Small intestine (tissue), 7 donors: ENCODE measurements around the gene GAPT. TPM values are rescaled to one million over a fixed set of nuclear protein-coding genes. Genes with fewer than 3 reads are reported as not detected.
A peak's percentile ranks its signal among the peaks of the same experiment; 100 is the strongest.

Experiments used
- DNase-seq, 2 donors: peaks; one replicate each; pipeline versions ENCODE4 v3.0.0 to v3.0.0-alpha.2; 2013
- FAIRE-seq: peaks from 2 replicates; lab custom pipeline; 2012; peaks lifted over from hg19 to GRCh38; lab: Jason Lieb, UNC
- H3K27ac ChIP-seq, 3 donors: one replicate each; pipeline ENCODE4 v1.5.1; 2013; ENCODE audit warnings: low read length in 2 of 3, mild to moderate bottlenecking in 2 of 3, control low read depth in 1 of 3, inconsistent platforms in 1 of 3, low read depth in 1 of 3, moderate library complexity in 1 of 3
- H3K27me3 ChIP-seq, 3 donors: one replicate each; pipeline ENCODE4 v1.6.1; 2013; ENCODE audit warnings: low read length in 3 of 3, inconsistent platforms in 1 of 3; ENCODE audit not compliant: control insufficient read depth in 3 of 3, insufficient read depth in 3 of 3
- H3K36me3 ChIP-seq, 3 donors: one replicate each; pipeline ENCODE4 v1.6.1; 2013; ENCODE audit warnings: low read length in 3 of 3, inconsistent platforms in 1 of 3, low read depth in 1 of 3, mild to moderate bottlenecking in 1 of 3, moderate library complexity in 1 of 3; ENCODE audit not compliant: control insufficient read depth in 3 of 3, insufficient read depth in 2 of 3
- H3K4me1 ChIP-seq, 3 donors: one replicate each; pipeline ENCODE4 v1.6.1; 2013; ENCODE audit warnings: low read length in 2 of 3, inconsistent platforms in 1 of 3, low read depth in 1 of 3, mild to moderate bottlenecking in 1 of 3, moderate library complexity in 1 of 3; ENCODE audit not compliant: control insufficient read depth in 3 of 3, insufficient read depth in 2 of 3
- H3K4me3 ChIP-seq, 3 donors: one replicate each; pipeline ENCODE4 v1.5.1; 2013; ENCODE audit warnings: low read length in 3 of 3, control low read depth in 1 of 3, inconsistent platforms in 1 of 3, low read depth in 1 of 3, mild to moderate bottlenecking in 1 of 3, moderate library complexity in 1 of 3
- H3K9me3 ChIP-seq, 2 donors: one replicate each; pipeline ENCODE4 v1.6.1; 2013; ENCODE audit warnings: low read depth in 1 of 2, low read length in 1 of 2; ENCODE audit not compliant: control insufficient read depth in 2 of 2, insufficient read depth in 1 of 2
- WGBS, 3 donors: extraction: QIAGEN DNeasy Blood & Tissue Kit; methylation state at CpG; one replicate each; pipeline ENCODE4 v1.1.7; 2013; 5-methylcytosine and 5-hydroxymethylcytosine counted together
- polyA plus RNA-seq, 4 donors: library from polyadenylated mRNA; stranded (reverse) in 3 of 4; unstranded in 1 of 4; fragments of 200-250 nt in 3 of 4; fragments of 120-200 nt in 1 of 4; gene quantifications; one replicate each; pipeline versions ENCODE4 v1.2.1 to v1.2.3, GENCODE V29; 2013
- donor health status: healthy with polysubstance abuse.
- donor health status: control.
- donor health status: control.
- donor health status: Bipolar disorder and iron deficiency.
- donor health status: healthy.

GAPT gene
- polyA plus RNA-seq, 4 donors, result 0.46 to 5.1 (median 0.58) TPM; not detected in 1

DNA sequence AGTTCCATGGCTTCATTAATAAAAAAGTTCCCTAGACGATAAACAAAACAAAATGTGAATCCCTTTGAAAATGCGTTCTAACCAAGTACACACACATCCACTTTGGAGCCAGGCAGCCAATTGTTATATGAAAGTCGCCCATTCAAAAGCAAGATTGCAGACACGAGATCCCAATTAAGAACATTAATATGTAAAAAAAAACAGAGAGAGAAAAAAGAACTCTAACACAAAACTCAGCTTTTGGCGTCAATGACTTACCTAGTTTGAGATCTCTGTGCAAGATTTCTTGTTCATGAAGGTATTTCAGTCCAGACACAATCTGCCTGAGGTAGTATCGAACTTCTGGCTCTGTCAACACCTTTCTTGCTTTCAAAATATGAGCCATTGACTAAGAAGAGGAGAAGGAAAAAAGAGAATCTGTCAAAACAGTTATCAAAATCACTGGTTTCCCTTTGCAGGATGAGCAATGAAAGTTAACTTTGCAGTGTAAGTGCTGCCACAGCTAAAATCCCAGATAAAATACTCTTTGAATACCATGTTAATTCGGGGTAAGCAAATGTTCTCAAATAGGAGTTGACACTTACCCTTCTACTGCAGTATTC is 33.0 kb upstream of the GAPT start:
- WGBS, 3 donors, result 48 to 56% (median 52%) methylated on average over 7 of the region's 7 CpGs
- no peak for FAIRE-seq
- peak overlapping the region in 1 of 3 donors; percentile 11 for H3K27ac ChIP-seq
- DNase-seq, result no peak
- H3K27me3 ChIP-seq, result peaks cover 0 to 10% (median 0%) of the 10 kb centered on the region in 3 donors
- peaks cover 0 to 5% (median 3%) of the 10 kb centered on the region in 3 donors for H3K4me1 ChIP-seq
- H3K36me3 ChIP-seq, result peaks cover 0 to 7% (median 5%) of the 10 kb centered on the region in 3 donors
- H3K9me3 ChIP-seq, result peaks cover 0 to 2% of the 10 kb centered on the region in 2 donors
- peak overlapping the region in 2 of 3 donors; percentile 68 to 93 for H3K4me3 ChIP-seq

DNA sequence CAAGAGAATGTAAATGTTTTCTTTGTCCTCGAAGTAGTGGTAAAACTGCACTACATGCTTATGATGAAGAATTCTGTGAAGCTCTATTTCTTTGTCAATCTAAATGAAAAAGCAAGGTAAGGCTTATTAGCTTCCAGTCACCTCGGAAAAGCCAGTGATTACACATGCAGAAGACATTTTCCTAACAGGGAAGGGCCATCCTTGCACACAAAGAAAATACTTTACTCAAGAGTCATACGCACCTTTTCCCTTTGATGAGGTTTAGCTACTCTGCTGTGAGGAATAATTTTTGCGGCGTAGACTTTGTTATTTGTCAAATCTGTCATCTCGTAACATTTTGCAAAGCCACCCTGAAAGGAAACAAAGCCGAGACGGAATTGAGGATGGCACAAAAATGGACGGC is 32.5 kb upstream of the GAPT start:
- H3K4me3 ChIP-seq, result peak overlapping the region in 2 of 3 donors; percentile 68 to 93
- no peak for FAIRE-seq
- H3K27ac ChIP-seq, result peak overlapping the region in 2 of 3 donors; percentile 60 to 99
- peaks cover 0 to 10% (median 0%) of the 10 kb centered on the region in 3 donors for H3K27me3 ChIP-seq
- H3K9me3 ChIP-seq, result peaks cover 0 to 2% of the 10 kb centered on the region in 2 donors
- peaks cover 0 to 7% (median 5%) of the 10 kb centered on the region in 3 donors for H3K36me3 ChIP-seq
- peaks cover 0 to 5% (median 3%) of the 10 kb centered on the region in 3 donors for H3K4me1 ChIP-seq
- DNase-seq, result peak; percentile 41
- 5 to 11% (median 8%) methylated on average over 9 of the region's 9 CpGs for WGBS, 3 donors

DNA sequence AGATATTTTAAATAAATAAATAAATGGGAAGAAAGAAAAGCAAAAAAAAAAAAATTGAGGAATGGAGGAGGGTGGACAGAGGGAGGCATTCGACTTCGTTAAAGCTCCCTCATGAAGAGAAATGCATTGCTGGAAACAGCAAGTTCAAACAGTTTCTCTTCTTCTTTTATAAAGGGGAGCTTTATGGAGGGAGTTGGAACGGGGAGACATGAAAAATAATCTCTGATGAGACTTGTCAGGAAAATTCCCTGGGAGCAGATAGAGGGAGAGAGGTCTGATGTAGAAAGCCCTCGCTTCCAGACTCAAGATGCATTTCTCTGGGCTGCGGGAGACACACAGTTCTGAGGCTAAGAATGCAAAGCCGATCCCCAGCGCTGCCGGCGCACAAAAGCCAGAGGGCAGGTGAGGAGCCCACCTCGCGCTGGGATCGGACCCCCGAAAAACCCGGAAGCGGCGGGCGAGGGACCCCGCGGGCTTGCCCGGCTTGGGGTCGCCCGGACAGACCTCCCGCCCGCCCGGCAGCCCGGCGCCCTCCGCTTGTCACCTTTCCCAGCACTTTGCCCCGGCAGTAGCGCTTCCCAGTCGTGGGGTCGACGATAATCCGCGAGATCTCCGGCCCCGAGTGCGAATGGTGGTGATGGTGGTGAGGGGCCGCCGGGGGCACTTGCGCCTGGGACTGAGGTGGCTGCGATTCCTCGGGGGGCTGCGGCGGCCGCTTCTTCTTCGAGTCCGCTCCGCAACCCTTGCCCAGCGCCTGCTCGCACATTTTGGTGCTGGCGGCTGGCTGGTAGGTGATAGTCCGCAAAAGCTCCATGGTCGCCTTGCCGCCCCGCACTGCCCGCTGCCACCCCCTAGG is 31.9 kb upstream of the GAPT start:
- Histone ChIP-seq H3K4me3 (peak overlapping the region; percentile 68 to 93 (median 68)), H3K27me3 (peaks cover 0 to 10% (median 0%) of the 10 kb centered on the region in 3 donors), H3K36me3 (peaks cover 0 to 7% (median 5%) of the 10 kb centered on the region in 3 donors), H3K27ac (peak overlapping the region; percentile 60 to 100 (median 99)), H3K4me1 (peaks cover 0 to 3% (median 2%) of the 10 kb centered on the region in 3 donors), H3K9me3 (peaks cover 0 to 2% of the 10 kb centered on the region in 2 donors)
- DNase-seq (peak; percentile 46 to 63), FAIRE-seq (no peak)
- 0 to 1% (median 0%) methylated on average over 34 to 57 of the region's 57 CpGs for WGBS, 3 donors

DNA sequence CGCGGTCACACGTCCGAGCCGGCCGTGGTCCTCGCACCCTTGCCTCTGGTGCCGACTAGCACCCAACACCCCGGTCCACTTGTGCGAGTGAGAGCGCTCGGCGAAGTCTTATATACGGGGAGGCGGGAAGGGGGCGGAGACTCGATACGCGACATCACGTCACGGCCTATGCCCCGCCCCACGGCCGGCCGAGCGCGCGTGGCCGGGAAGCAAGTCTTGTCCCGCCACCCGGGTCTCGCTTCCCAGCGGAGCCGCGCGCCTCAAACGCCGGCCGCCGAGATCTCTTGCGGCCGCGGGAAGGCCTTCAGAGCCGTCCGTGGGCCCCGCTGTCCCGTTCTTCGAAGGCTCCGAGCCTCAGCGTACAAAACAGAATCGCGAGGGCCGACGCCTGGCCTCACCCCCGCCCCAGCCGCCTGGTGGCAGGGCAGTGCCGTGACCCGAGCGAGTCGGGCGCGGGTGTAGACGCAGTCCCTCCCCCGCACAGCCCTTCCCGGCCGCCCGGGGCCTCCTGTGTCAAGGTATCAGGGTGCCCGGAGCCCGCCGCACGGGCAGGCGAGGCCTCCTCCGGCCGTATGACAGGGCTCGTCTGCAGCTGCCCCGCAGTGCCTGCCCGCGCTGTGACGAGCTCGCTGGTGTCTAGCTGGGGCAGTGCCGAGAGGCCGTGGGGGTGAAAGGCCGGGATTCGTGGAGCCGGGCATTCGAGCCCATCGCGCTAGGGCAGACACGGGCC is 31.1 kb upstream of the GAPT start, which contains the start of gene PLK2:
Gene PLK2, minus strand, starts transcription at position 85 of the 730 bp plus-strand sequence. CDS start 127 bp downstream, outside the sequence.
- Histone ChIP-seq H3K36me3 (peaks cover 0 to 5% (median 4%) of the 10 kb centered on the region in 3 donors), H3K4me1 (peaks cover 0 to 3% (median 0%) of the 10 kb centered on the region in 3 donors), H3K4me3 (peak within 1 kb of the TSS; percentile 68 to 93 (median 68)), H3K9me3 (peaks cover 0 to 2% of the 10 kb centered on the region in 2 donors), H3K27ac (peak within 1 kb of the TSS; percentile 84 to 100 (median 99)), H3K27me3 (peaks cover 0 to 10% (median 0%) of the 10 kb centered on the region in 3 donors)
- DNase-seq (peak; percentile 90 to 95), FAIRE-seq (no peak)
- 0 to 2% (median 1%) methylated on average over 70 to 89 of the region's 89 CpGs for WGBS, 3 donors

DNA sequence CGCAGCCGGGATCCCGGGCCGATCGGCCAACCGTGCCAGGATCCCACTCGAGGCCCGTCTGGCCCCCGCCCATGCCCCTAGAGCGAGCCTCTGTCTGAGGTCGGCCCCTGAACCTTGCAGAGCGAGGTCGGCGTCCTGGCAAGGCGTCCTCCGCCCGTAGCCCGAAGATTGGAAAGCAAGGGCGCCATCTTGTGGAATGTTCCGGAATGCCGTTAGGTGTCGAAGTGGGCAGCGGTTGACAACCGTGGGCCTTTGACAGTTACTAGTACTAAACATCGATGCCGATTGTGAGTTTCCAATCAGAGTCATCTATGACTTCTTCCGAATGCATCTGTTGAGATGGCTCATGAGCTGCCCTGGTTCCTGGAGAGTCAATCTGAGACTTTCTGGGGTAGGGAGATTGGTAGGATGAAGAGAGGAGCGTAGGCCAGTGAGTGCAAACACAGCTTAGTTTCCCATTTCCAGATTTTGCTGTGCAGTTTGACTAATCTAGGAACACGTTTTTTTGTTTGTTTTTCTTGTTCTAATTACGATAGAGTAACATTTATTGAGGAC is 30.4 kb upstream of the GAPT start:
- Histone ChIP-seq H3K4me1 (peaks cover 0 to 3% (median 0%) of the 10 kb centered on the region in 3 donors), H3K27ac (peak overlapping the region; percentile 84 to 100 (median 99)), H3K36me3 (peaks cover 0 to 5% (median 2%) of the 10 kb centered on the region in 3 donors), H3K9me3 (peaks cover 0 to 2% of the 10 kb centered on the region in 2 donors), H3K4me3 (peak overlapping the region; percentile 68 to 93 (median 68)), H3K27me3 (peaks cover 0 to 10% (median 0%) of the 10 kb centered on the region in 3 donors)
- WGBS, 3 donors, result 5 to 8% (median 6%) methylated on average over 30 of the region's 30 CpGs
- DNase-seq, result peak; percentile 94
- no peak for FAIRE-seq

DNA sequence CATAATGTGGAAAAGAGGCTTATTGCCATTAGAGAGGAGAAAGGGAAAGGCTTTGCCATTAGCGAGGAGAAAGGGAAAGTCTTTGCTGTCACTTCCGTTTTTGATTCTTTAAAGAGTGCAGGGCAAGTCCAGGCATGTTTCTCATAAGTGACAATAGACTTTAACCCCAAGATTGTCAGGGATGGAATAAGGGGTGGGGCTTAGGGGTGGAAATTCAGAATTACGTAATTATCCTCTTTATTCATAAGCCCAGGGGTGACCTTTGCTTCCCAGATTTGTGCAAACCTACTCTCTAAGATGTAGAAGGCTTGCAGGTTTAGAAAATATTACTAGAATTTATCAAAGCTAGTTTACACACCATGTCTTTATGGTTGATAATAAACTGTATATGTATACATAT is 29.1 kb upstream of the GAPT start:
- WGBS, 3 donors, result 9 to 64% (median 37%) methylated on average over 3 of the region's 3 CpGs
- FAIRE-seq (peak; percentile 49), DNase-seq (peak; percentile 91 to 95)
- Histone ChIP-seq H3K4me3 (peak overlapping the region in 1 of 3 donors; percentile 7), H3K36me3 (no peaks in the 10 kb centered on the region), H3K27ac (peak overlapping the region in 1 of 3 donors; percentile 55), H3K9me3 (peaks cover 0 to 2% of the 10 kb centered on the region in 2 donors), H3K27me3 (peaks cover 0 to 10% (median 0%) of the 10 kb centered on the region in 3 donors), H3K4me1 (peaks cover 0 to 3% (median 0%) of the 10 kb centered on the region in 3 donors)

DNA sequence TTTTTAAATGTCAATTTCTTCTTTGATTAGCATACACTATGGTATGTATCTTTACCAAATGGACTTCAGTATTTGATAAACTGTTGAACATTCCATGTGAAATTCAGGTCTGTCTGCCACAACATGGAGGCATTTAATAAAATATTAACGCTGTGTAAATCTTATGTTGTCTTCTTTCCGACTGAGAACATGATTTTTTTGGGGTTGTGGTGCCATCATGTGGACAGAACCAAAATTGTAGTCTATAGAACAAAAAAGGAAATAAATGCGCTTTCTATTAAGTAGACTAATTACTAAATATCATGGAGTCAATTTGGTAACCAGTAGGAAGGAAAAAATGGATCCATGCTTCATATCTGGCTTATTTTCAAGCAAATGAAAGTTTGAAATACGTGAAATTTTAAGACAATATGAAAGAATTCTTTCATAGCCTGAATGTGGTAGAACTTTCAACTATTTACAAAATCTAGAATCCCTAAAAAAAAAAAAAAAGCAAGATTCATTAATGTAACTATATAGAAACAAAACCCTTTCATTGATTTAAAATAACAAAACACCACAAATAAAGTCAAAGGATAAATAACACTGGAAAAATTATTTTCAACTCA is 28.5 kb upstream of the GAPT start:
- peaks cover 0 to 10% (median 0%) of the 10 kb centered on the region in 3 donors for H3K27me3 ChIP-seq
- peaks cover 0 to 2% of the 10 kb centered on the region in 2 donors for H3K9me3 ChIP-seq
- WGBS, 3 donors, result 3 to 35% (median 8%) methylated on average over 4 of the region's 4 CpGs
- peaks cover 0 to 3% (median 0%) of the 10 kb centered on the region in 3 donors for H3K4me1 ChIP-seq
- FAIRE-seq (peak; percentile 92), DNase-seq (peak; percentile 73 to 77)
- no peaks in the 10 kb centered on the region for H3K36me3 ChIP-seq
- no peak overlapping the region for H3K4me3 ChIP-seq
- no peak overlapping the region for H3K27ac ChIP-seq
